ENCODE data around the gene KIFC1.

Gene KIFC1

GRCh38 chr6:33404884-33405283 lies 13.3 kb downstream of the KIFC1 start:
- no peak for DNase-seq
- Histone ChIP-seq H3K27me3 (no peaks in the 10 kb centered on the region), H3K36me3 (no peaks in the 10 kb centered on the region), H3K27ac (no peak overlapping the region), H3K4me1 (peaks cover 0 to 5% (median 0%) of the 10 kb centered on the region in 4 donors), H3K4me3 (no peak overlapping the region), H3K9me3 (no peaks in the 10 kb centered on the region)
- intact Hi-C loops (cut with DNase I; ENCODE audit: low total_unique reads), result no loop called here
- TF ChIP-seq CTCF (IDR thresholded peaks at IDR 0.05), result no peak

- TF ChIP-seq CTCF (IDR thresholded peaks at IDR 0.05), result no peak
- Histone ChIP-seq H3K4me1 (peaks cover 0 to 5% (median 0%) of the 10 kb centered on the region in 4 donors), H3K4me3 (no peak overlapping the region), H3K9me3 (no peaks in the 10 kb centered on the region), H3K36me3 (no peaks in the 10 kb centered on the region), H3K27me3 (no peaks in the 10 kb centered on the region), H3K27ac (no peak overlapping the region)
- no peak for DNase-seq
- intact Hi-C loops (cut with DNase I; ENCODE audit: low total_unique reads), result no loop called here
These were observed 13.8 kb downstream of the KIFC1 start for GRCh38 chr6:33405386-33405940.

GRCh38 chr6:33406126-33406525 lies 14.5 kb downstream of the KIFC1 start:
- no peak for DNase-seq
- intact Hi-C loops (cut with DNase I; ENCODE audit: low total_unique reads), result no loop called here
- H3K9me3 ChIP-seq, result no peaks in the 10 kb centered on the region
- H3K36me3 ChIP-seq, result no peaks in the 10 kb centered on the region
- H3K4me1 ChIP-seq, result peaks cover 0 to 5% (median 0%) of the 10 kb centered on the region in 4 donors
- H3K4me3 ChIP-seq, result no peak overlapping the region
- H3K27ac ChIP-seq, result no peak overlapping the region
- H3K27me3 ChIP-seq, result no peaks in the 10 kb centered on the region
- no peak for TF ChIP-seq CTCF (IDR thresholded peaks at IDR 0.05)

GRCh38 chr6:33407132-33407718 lies 15.6 kb downstream of the KIFC1 start:
- Histone ChIP-seq H3K36me3 (no peaks in the 10 kb centered on the region), H3K4me3 (no peak overlapping the region), H3K9me3 (no peaks in the 10 kb centered on the region), H3K27ac (no peak overlapping the region), H3K27me3 (no peaks in the 10 kb centered on the region), H3K4me1 (peaks cover 0 to 15% (median 7%) of the 10 kb centered on the region in 4 donors)
- TF ChIP-seq CTCF (IDR thresholded peaks at IDR 0.05), result peak in 1 of 2 experiments; percentile 12
- DNase-seq, result no peak
- intact Hi-C loops (cut with DNase I; ENCODE audit: low total_unique reads), result no loop called here

- H3K27me3 ChIP-seq, result no peaks in the 10 kb centered on the region
- H3K27ac ChIP-seq, result peak overlapping the region; percentile 99 to 100
- peak overlapping the region; percentile 94 to 98 for H3K4me3 ChIP-seq
- H3K4me1 ChIP-seq, result peaks cover 0 to 38% (median 25%) of the 10 kb centered on the region in 4 donors
- DNase-seq, result peak; percentile 96 to 99
- no peak for TF ChIP-seq CTCF (IDR thresholded peaks at IDR 0.05)
- H3K9me3 ChIP-seq, result no peaks in the 10 kb centered on the region
- H3K36me3 ChIP-seq, result peaks cover 16 to 29% (median 28%) of the 10 kb centered on the region in 3 donors
- intact Hi-C loops (cut with DNase I; ENCODE audit: low total_unique reads), result loop anchor here (10.0 kb wide), 1 partner anchor 115 kb away; the partner anchor contains the start of gene RGL2
These were observed 18.6 kb downstream of the KIFC1 start for GRCh38 chr6:33410050-33410710.
